ENCODE measurements around the gene CAND2. TPM values are rescaled to one million over a fixed set of nuclear protein-coding genes. Genes with fewer than 3 reads are reported as not detected.

CAND2 gene
- polyA plus RNA-seq, 1 of the 3 experiments (the other 2 are of a cell fraction), result 1.5 TPM

DNA sequence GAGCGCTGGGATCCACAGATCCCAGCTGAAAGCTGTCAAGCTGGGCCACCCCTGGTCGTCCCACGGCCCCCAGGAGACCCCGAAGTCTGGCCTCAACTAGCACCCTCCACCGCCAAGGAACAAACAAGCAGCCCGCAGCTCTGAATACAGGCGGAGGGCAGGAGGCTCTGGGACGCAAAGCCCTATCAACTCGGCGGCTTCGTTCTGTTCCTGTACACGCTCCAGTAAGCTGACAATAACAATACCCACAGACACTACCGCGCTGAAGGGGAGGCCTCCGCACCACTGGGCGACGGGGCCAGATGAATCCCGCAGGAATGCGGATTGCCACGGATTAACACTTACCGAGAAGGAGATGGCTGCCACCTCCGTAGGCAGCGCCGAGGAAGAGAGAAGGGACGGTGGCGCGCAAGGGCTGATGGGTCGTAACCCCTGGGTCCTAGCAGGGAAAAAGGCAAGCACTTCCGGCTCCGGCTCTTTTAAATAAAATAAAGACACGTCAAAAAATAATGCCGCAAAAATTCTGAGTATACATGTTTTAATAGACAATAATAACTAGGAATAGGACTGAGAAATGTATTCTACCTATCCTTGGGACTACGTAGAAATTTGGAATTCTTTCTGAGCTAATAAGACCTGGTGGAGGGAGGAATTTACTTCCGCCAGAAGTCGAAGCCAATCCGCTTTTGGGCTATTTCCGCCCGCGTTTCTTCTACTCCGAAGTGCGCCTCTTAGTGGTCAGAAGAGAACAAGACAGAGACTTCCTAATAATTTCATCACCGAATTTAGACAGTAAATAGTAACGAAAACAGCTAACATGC is 44.9 kb downstream of the CAND2 start, which contains the start of gene RPL32:
Gene RPL32, minus strand, starts transcription at position 417 of the 821 bp plus-strand sequence. CDS start 1,328 bp downstream, outside the sequence.
- CTCF ChIA-PET, result interaction anchor here (0.6 to 3.4 kb wide), 50 partner anchors 9 to 1183 kb away, joined by 3 to 28 read pairs (median 4); no protein-coding TSS in a partner anchor
- Histone ChIP-seq H3K9ac (peak within 1 kb of the TSS; percentile 94), H3K4me1 (ENCODE audit: control insufficient read depth in 1 of 2, insufficient read depth in 2 of 2, low read depth in 1 of 2, low read length in 1 of 2) (peaks cover 22 to 29% of the 10 kb centered on the region in 2 experiments; a peak in 3 of 4 replicates), H3K36me3 (replicated peaks in 1 of 2; ENCODE audit: control insufficient read depth in 1 of 2, insufficient read depth in 2 of 2, low read length in 1 of 2) (peaks cover 33 to 38% of the 10 kb centered on the region in 2 experiments), H3F3A (replicated peaks; ENCODE audit: insufficient read depth) (peaks cover 10% of the 10 kb centered on the region), H3K79me2 (ENCODE audit: insufficient read depth) (peaks cover 50% of the 10 kb centered on the region), H3K27me3 (ENCODE audit: insufficient read depth) (no peaks in the 10 kb centered on the region), H2AFZ (ENCODE audit: low read depth) (peak within 1 kb of the TSS; percentile 97), H4K20me1 (ENCODE audit: insufficient read depth) (peaks cover 43% of the 10 kb centered on the region), H3K27ac (ENCODE audit: low read depth in 2 of 2, low read length in 1 of 2) (peak within 1 kb of the TSS; percentile 83 to 96), H3K4me2 (peak within 1 kb of the TSS; percentile 83), H3K4me3 (ENCODE audit: low read depth in 2 of 2, low read length in 1 of 2) (peak within 1 kb of the TSS; percentile 78 to 97), H3K9me2 (no peaks in the 10 kb centered on the region), H3K9me3 (no peaks in the 10 kb centered on the region)
- POLR2A ChIA-PET, result interaction anchor here (0.6 to 1.5 kb wide), 10 partner anchors 8 to 177 kb away, joined by 3 to 5 read pairs (median 3); partner anchors contain the start of gene RAF1
- WGBS (ENCODE audit: low lambda C conversion rate), result under 1% methylated on average over 25 of the region's 43 CpGs
- DNase-seq, result peak; percentile 83
- TF ChIP-seq, protein P1, sequence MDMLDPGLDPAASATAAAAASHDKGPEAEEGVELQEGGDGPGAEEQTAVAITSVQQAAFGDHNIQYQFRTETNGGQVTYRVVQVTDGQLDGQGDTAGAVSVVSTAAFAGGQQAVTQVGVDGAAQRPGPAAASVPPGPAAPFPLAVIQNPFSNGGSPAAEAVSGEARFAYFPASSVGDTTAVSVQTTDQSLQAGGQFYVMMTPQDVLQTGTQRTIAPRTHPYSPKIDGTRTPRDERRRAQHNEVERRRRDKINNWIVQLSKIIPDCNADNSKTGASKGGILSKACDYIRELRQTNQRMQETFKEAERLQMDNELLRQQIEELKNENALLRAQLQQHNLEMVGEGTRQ (IDR thresholded peaks at IDR 0.05; ENCODE audit: borderline replicate concordance, low read depth, low read length), result no peak
- TF ChIP-seq FOSL2 (IDR thresholded peaks at IDR 0.05; ENCODE audit: borderline replicate concordance, low read depth) (no peak), RAD21 (IDR thresholded peaks at IDR 0.05; ENCODE audit: low read length) (peak; percentile 44), RFX5 (IDR thresholded peaks at IDR 0.05; ENCODE audit: low read length) (no peak), EP300 (IDR thresholded peaks at IDR 0.05; ENCODE audit: borderline replicate concordance in 1 of 2, low read depth in 1 of 2, low read length in 1 of 2) (no peak), GABPA (IDR thresholded peaks at IDR 0.05; ENCODE audit: low read depth) (peak; percentile 89), FOXM1 (IDR thresholded peaks at IDR 0.05; ENCODE audit: low read depth) (no peak), MEF2A (IDR thresholded peaks at IDR 0.05; ENCODE audit: borderline replicate concordance, low read depth) (no peak), POLR2AphosphoS5 (IDR thresholded peaks at IDR 0.05; ENCODE audit: low read depth, low read length) (peak; percentile 98), MXI1 (IDR thresholded peaks at IDR 0.05; ENCODE audit: low read depth, low read length) (peak; percentile 81), YY1 (IDR thresholded peaks at IDR 0.05; ENCODE audit: low read depth) (peak; percentile 88), TAF1 (IDR thresholded peaks at IDR 0.05; ENCODE audit: borderline replicate concordance, low read depth, low read length) (peak; percentile 93; the same call in 1 of the 2 replicates), CHD2 (IDR thresholded peaks at IDR 0.05; ENCODE audit: low read length, partially characterized antibody) (peak; percentile 60), SMC3 (IDR thresholded peaks at IDR 0.05; ENCODE audit: low read depth, low read length) (peak; percentile 43), RCOR1 (IDR thresholded peaks at IDR 0.05; ENCODE audit: low read length) (no peak), ELF1 (IDR thresholded peaks at IDR 0.05) (peak; percentile 97)
- TF ChIP-seq, protein P2, sequence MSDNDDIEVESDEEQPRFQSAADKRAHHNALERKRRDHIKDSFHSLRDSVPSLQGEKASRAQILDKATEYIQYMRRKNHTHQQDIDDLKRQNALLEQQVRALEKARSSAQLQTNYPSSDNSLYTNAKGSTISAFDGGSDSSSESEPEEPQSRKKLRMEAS (IDR thresholded peaks at IDR 0.05; ENCODE audit: low read depth), result peak; percentile 87; the same call in 1 of the 2 replicates
- TF ChIP-seq, protein P3, sequence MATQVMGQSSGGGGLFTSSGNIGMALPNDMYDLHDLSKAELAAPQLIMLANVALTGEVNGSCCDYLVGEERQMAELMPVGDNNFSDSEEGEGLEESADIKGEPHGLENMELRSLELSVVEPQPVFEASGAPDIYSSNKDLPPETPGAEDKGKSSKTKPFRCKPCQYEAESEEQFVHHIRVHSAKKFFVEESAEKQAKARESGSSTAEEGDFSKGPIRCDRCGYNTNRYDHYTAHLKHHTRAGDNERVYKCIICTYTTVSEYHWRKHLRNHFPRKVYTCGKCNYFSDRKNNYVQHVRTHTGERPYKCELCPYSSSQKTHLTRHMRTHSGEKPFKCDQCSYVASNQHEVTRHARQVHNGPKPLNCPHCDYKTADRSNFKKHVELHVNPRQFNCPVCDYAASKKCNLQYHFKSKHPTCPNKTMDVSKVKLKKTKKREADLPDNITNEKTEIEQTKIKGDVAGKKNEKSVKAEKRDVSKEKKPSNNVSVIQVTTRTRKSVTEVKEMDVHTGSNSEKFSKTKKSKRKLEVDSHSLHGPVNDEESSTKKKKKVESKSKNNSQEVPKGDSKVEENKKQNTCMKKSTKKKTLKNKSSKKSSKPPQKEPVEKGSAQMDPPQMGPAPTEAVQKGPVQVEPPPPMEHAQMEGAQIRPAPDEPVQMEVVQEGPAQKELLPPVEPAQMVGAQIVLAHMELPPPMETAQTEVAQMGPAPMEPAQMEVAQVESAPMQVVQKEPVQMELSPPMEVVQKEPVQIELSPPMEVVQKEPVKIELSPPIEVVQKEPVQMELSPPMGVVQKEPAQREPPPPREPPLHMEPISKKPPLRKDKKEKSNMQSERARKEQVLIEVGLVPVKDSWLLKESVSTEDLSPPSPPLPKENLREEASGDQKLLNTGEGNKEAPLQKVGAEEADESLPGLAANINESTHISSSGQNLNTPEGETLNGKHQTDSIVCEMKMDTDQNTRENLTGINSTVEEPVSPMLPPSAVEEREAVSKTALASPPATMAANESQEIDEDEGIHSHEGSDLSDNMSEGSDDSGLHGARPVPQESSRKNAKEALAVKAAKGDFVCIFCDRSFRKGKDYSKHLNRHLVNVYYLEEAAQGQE (IDR thresholded peaks at IDR 0.05; ENCODE audit: low read depth, low read length), result peak; percentile 58; the same call in 1 of the 2 replicates
- TF ChIP-seq, protein P4, sequence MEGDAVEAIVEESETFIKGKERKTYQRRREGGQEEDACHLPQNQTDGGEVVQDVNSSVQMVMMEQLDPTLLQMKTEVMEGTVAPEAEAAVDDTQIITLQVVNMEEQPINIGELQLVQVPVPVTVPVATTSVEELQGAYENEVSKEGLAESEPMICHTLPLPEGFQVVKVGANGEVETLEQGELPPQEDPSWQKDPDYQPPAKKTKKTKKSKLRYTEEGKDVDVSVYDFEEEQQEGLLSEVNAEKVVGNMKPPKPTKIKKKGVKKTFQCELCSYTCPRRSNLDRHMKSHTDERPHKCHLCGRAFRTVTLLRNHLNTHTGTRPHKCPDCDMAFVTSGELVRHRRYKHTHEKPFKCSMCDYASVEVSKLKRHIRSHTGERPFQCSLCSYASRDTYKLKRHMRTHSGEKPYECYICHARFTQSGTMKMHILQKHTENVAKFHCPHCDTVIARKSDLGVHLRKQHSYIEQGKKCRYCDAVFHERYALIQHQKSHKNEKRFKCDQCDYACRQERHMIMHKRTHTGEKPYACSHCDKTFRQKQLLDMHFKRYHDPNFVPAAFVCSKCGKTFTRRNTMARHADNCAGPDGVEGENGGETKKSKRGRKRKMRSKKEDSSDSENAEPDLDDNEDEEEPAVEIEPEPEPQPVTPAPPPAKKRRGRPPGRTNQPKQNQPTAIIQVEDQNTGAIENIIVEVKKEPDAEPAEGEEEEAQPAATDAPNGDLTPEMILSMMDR (IDR thresholded peaks at IDR 0.05), result peak; percentile 84
- TF ChIP-seq, protein P5, sequence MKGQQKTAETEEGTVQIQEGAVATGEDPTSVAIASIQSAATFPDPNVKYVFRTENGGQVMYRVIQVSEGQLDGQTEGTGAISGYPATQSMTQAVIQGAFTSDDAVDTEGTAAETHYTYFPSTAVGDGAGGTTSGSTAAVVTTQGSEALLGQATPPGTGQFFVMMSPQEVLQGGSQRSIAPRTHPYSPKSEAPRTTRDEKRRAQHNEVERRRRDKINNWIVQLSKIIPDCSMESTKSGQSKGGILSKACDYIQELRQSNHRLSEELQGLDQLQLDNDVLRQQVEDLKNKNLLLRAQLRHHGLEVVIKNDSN (IDR thresholded peaks at IDR 0.05; ENCODE audit: borderline replicate concordance, low read depth), result no peak
